Measurements from ENCODE around the gene TNF. TPM values are rescaled to one million over a fixed set of nuclear protein-coding genes. Genes with fewer than 3 reads are reported as not detected.

The TNF gene
- total RNA-seq (under 1 TPM; 0.42 to 0.71 (median 0.53) TPM), polyA plus RNA-seq (0.23 TPM)
- long read RNA-seq, donor 1: 0 reads
- long read RNA-seq, donor 2: 0 reads
- long read RNA-seq, donor 3: 0 reads
- long read RNA-seq, donor 4: 0 reads

DNA sequence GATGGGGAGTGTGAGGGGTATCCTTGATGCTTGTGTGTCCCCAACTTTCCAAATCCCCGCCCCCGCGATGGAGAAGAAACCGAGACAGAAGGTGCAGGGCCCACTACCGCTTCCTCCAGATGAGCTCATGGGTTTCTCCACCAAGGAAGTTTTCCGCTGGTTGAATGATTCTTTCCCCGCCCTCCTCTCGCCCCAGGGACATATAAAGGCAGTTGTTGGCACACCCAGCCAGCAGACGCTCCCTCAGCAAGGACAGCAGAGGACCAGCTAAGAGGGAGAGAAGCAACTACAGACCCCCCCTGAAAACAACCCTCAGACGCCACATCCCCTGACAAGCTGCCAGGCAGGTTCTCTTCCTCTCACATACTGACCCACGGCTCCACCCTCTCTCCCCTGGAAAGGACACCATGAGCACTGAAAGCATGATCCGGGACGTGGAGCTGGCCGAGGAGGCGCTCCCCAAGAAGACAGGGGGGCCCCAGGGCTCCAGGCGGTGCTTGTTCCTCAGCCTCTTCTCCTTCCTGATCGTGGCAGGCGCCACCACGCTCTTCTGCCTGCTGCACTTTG lies at the start of gene TNF:
TNF (plus strand) TSS at position 231 of the 567 bp plus-strand sequence; CDS start at position 408, 177 bp downstream.
- Histone ChIP-seq H3K9me3 (ENCODE audit: control insufficient read depth, low read length) (no peaks in the 10 kb centered on the region), H3K27ac (ENCODE audit: low read length) (peak within 1 kb of the TSS; percentile 22), H3K4me1 (ENCODE audit: control insufficient read depth, insufficient read depth, low read length) (no peaks in the 10 kb centered on the region), H3K27me3 (ENCODE audit: control insufficient read depth, insufficient read depth) (no peaks in the 10 kb centered on the region), H3K4me3 (ENCODE audit: low read length) (peak within 1 kb of the TSS; percentile 34)
- WGBS: 53% methylated on average over 19 of the region's 19 CpGs
- DNase-seq (peak; percentile 46 to 79 (median 71)), ATAC-seq (peak; percentile 32 to 65)
- intact Hi-C loops (cut with DNase I): no loop called here

DNA sequence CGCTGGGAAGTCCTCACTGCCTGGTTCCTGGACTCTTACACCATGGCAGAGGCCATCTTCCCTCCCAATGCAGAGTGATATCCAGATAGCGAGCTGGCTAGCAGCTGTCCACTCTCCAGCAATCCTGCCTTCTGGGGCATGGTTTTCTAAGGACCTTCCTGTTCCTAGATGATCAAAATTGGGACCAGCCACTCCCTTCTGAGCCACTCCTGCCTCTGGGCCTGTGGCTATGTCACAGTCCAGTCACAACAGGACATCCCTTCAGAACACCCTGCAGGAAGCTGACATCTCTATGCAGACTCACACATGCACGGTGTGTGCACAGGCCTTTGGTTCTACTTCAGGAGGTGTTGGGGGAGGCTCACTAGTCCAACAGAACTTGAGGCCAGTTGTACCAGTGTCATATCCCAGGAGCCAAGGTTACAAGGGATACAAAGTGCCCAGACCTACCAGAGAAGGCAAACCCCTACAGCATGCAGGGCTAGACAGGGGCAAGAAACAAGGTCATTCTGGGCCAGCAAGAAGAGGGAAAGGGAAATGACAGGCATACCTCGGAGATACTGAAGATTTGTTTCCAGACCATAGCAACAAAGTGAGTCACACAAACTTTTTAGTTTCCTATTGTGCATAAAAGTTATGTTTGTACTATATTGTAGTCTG lies 49.3 kb upstream of the TNF start:
- Histone ChIP-seq H3K27ac (ENCODE audit: low read length) (no peak overlapping the region), H3K4me1 (ENCODE audit: control insufficient read depth, insufficient read depth, low read length) (no peaks in the 10 kb centered on the region), H3K9me3 (ENCODE audit: control insufficient read depth, low read length) (no peaks in the 10 kb centered on the region), H3K4me3 (ENCODE audit: low read length) (no peak overlapping the region), H3K27me3 (ENCODE audit: control insufficient read depth, insufficient read depth) (no peaks in the 10 kb centered on the region)
- ATAC-seq (peak; percentile 9 to 56), DNase-seq (no peak)
- WGBS: 55% methylated on average over 4 of the region's 4 CpGs
- intact Hi-C loops (cut with DNase I): no loop called here

DNA sequence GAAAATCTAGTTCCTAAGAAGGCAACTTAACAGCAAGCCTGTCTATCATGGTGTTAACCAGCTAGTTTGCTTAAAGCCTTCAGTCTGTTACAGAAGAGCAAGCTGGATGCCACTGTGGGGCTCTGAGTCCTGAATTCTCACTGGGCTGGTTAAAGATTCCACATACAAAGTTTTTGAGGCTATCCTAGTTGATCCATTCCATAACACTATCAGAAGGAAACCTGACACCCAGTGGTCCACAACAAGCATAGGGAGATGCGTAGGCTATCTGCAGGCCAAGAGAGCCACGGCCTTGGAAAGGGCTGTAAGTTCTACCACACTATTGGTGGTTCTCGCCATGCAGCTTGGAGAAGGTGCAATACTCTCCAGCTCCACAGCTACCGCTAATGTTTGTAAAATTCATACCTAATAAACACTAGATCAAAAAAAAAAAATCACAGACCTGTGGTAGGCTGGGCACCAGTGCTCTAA lies 47.0 kb upstream of the TNF start:
- WGBS: 82% methylated on average over 4 of the region's 4 CpGs

DNA sequence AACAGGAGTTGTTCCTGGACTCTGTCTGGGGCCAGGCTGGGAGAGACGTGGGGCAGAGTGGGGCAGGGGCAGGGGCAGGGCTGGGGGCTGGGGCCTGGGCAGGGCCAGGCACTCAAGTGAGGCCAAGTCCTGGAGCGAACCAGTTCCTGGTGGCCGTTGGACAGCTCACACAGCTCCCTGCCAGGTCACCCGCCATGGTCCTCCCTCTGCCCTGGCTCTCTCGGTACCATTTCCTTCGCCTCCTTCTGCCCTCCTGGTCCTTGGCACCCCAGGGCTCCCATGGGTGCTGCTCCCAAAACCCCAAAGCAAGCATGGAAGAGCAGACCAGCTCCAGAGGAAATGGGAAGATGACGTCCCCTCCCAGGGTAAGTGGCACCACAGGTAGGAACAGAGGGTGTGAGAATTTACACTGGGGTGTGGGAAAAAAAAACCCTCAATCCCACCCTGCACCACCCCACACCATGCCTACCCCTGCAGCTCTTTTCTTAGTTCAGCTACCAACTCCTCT lies 46.5 kb upstream of the TNF start, which contains the start of gene MCCD1:
MCCD1 (plus strand) TSS at position 142 of the 508 bp plus-strand sequence; CDS start at position 195, 53 bp downstream.
- DNase-seq: no peak
- no peaks in the 10 kb centered on the region for H3K4me1 ChIP-seq (ENCODE audit: control insufficient read depth, insufficient read depth, low read length)
- no peak within 1 kb of the TSS for H3K27ac ChIP-seq (ENCODE audit: low read length)
- WGBS: 60% methylated on average over 7 of the region's 7 CpGs
- intact Hi-C loops (cut with DNase I): no loop called here
- ATAC-seq: peak; percentile 46 to 49
- no peaks in the 10 kb centered on the region for H3K27me3 ChIP-seq (ENCODE audit: control insufficient read depth, insufficient read depth)
- H3K4me3 ChIP-seq (ENCODE audit: low read length): no peak within 1 kb of the TSS
- no peaks in the 10 kb centered on the region for H3K9me3 ChIP-seq (ENCODE audit: control insufficient read depth, low read length)

More for the DNA sequence above, 47.0 kb upstream of the TNF start:
- DNase-seq: no peak
- Histone ChIP-seq H3K4me3 (ENCODE audit: low read length) (no peak overlapping the region), H3K4me1 (ENCODE audit: control insufficient read depth, insufficient read depth, low read length) (no peaks in the 10 kb centered on the region), H3K27ac (ENCODE audit: low read length) (no peak overlapping the region), H3K9me3 (ENCODE audit: control insufficient read depth, low read length) (no peaks in the 10 kb centered on the region), H3K27me3 (ENCODE audit: control insufficient read depth, insufficient read depth) (no peaks in the 10 kb centered on the region)
- intact Hi-C loops (cut with DNase I): no loop called here
- no peak for ATAC-seq

DNA sequence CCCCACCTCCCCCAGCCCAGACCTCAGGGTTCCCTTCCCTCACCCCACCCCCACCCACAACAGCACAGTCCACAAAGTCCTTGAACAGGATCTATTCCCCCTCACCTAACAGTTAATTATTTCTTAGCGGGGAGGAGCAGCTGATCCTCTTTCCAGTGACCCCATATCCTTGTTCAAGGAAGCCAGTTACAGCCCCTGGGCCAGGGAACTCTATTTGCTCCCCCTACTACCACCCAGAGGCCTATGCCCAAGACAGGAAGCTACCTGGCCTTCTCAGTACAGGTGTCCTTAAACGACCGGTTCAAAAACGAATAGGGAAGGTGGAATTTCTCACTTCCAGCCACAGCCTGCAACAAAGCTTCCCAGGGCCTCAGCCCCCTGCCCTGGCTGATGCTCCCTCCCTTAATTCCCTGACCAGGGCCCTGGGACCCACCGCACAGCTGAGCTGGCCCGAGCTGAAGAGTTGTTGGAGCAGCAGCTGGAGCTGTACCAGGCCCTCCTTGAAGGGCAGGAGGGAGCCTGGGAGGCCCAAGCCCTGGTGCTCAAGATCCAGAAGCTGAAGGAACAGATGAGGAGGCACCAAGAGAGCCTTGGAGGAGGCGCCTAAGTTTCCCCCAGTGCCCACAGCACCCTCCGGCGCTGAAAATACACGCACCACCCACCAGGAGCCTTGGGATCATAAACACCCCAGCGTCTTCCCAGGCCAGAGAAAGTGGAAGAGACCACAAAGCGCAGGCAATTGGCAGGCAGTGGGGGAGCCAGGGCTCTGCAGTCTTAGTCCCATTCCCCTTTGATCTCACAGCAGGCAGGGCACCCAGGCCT lies 45.8 kb upstream of the TNF start:
- H3K27me3 ChIP-seq (ENCODE audit: control insufficient read depth, insufficient read depth): no peaks in the 10 kb centered on the region
- H3K27ac ChIP-seq (ENCODE audit: low read length): no peak overlapping the region
- no peak overlapping the region for H3K4me3 ChIP-seq (ENCODE audit: low read length)
- intact Hi-C loops (cut with DNase I): loop anchor here in 1 of 4 donors (5.0 kb wide), 1 partner anchor 37 kb away; no protein-coding TSS in a partner anchor
- WGBS: 48% methylated on average over 12 of the region's 12 CpGs
- DNase-seq: no peak
- peak; percentile 3 to 17 for ATAC-seq
- no peaks in the 10 kb centered on the region for H3K4me1 ChIP-seq (ENCODE audit: control insufficient read depth, insufficient read depth, low read length)
- H3K9me3 ChIP-seq (ENCODE audit: control insufficient read depth, low read length): no peaks in the 10 kb centered on the region

DNA sequence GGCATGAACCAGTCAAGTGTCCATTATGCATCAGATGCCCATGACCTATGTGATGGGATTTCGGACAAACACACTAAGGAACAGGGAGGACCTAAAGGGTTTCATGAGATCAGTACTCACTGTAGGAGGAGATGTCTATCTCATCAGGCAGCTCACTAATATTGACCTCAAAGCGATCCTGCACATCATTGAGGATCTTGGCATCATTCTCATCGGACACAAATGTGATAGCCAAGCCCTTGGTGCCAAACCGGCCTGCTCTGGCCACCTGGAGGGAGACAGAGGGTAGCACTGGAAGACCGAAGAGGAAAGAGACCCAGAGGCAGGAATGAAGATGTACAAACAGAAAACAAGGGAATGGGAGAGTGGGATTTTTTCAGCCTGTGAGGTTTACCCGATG lies 44.7 kb upstream of the TNF start:
- 59% methylated on average over 6 of the region's 6 CpGs for WGBS
- intact Hi-C loops (cut with DNase I): loop anchor here in 1 of 4 donors (5.0 kb wide), 1 partner anchor 38 kb away; no protein-coding TSS in a partner anchor
- H3K27ac ChIP-seq (ENCODE audit: low read length): no peak overlapping the region
- no peaks in the 10 kb centered on the region for H3K4me1 ChIP-seq (ENCODE audit: control insufficient read depth, insufficient read depth, low read length)
- no peaks in the 10 kb centered on the region for H3K27me3 ChIP-seq (ENCODE audit: control insufficient read depth, insufficient read depth)
- no peaks in the 10 kb centered on the region for H3K9me3 ChIP-seq (ENCODE audit: control insufficient read depth, low read length)
- H3K4me3 ChIP-seq (ENCODE audit: low read length): no peak overlapping the region
- DNase-seq: no peak
- no peak for ATAC-seq

DNA sequence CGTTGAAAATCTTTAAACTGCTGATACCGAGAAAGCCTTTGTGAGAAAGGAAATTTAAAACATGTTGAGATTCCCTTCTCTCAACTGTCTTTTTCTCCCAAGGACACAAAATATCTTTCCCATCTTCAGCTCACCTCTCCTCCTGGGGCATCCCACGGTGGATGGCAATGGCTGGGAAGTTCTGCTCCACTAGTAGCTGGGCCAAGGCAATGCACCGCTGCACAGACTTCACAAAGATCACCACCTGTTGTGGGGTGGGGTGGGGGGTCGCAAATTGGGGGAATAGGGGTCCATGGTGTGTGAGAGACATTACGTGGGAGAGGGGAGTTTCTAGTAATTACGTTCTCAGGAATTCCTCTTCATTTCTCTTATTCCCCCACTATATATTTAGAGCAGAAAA lies 44.2 kb upstream of the TNF start:
- ATAC-seq (no peak), DNase-seq (no peak)
- no peaks in the 10 kb centered on the region for H3K9me3 ChIP-seq (ENCODE audit: control insufficient read depth, low read length)
- no peak overlapping the region for H3K27ac ChIP-seq (ENCODE audit: low read length)
- H3K4me1 ChIP-seq (ENCODE audit: control insufficient read depth, insufficient read depth, low read length): no peaks in the 10 kb centered on the region
- intact Hi-C loops (cut with DNase I): loop anchor here in 1 of 4 donors (5.0 kb wide), 1 partner anchor 39 kb away; no protein-coding TSS in a partner anchor
- no peak overlapping the region for H3K4me3 ChIP-seq (ENCODE audit: low read length)
- no peaks in the 10 kb centered on the region for H3K27me3 ChIP-seq (ENCODE audit: control insufficient read depth, insufficient read depth)
- 86% methylated on average over 7 of the region's 7 CpGs for WGBS

DNA sequence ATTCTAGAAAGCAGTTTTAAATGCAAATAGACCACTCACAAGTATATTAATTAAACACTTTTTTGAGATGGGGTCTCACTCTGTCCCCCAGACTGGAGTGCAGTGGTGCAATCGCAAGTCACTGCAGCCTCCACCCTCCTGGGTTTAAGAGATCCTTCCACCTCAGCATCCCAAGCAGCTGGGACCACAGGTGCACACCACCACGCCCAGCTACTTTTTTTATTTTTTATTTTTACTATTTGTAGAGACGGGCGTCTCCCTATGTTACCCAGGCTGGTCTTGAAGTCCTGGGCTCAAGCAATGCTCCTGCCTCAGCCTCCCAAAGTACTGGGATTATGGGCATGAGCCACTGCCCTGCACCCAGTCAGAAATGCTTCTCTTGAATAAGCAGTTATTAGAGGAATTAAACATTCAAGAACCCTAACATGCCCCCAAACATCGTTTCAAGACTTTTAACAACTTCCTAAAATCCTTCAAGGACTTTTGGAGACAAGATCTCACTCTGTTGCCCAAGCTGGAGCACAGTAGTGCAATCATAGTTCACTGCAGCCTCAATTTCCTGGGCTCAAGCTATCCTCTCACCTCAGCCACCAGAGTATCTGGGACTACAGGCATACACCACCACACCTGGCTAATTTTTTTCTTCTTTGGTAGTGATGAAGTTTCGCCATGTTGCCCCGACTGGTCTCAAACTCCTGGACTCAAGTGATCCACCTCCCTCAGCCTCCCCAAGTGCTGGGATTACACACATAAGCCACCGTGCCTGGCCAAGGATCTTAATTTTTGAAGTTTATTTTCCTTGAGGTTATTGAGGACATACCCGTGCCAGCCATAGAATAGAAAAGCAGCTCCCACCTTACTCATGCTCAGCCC lies 43.4 kb upstream of the TNF start:
- 70% methylated on average over 9 of the region's 9 CpGs for WGBS
- intact Hi-C loops (cut with DNase I): loop anchor here in 1 of 4 donors (5.0 kb wide), 1 partner anchor 40 kb away; no protein-coding TSS in a partner anchor
- no peak overlapping the region for H3K4me3 ChIP-seq (ENCODE audit: low read length)
- H3K9me3 ChIP-seq (ENCODE audit: control insufficient read depth, low read length): no peaks in the 10 kb centered on the region
- ATAC-seq (no peak), DNase-seq (no peak)
- no peaks in the 10 kb centered on the region for H3K27me3 ChIP-seq (ENCODE audit: control insufficient read depth, insufficient read depth)
- H3K4me1 ChIP-seq (ENCODE audit: control insufficient read depth, insufficient read depth, low read length): no peaks in the 10 kb centered on the region
- no peak overlapping the region for H3K27ac ChIP-seq (ENCODE audit: low read length)

DNA sequence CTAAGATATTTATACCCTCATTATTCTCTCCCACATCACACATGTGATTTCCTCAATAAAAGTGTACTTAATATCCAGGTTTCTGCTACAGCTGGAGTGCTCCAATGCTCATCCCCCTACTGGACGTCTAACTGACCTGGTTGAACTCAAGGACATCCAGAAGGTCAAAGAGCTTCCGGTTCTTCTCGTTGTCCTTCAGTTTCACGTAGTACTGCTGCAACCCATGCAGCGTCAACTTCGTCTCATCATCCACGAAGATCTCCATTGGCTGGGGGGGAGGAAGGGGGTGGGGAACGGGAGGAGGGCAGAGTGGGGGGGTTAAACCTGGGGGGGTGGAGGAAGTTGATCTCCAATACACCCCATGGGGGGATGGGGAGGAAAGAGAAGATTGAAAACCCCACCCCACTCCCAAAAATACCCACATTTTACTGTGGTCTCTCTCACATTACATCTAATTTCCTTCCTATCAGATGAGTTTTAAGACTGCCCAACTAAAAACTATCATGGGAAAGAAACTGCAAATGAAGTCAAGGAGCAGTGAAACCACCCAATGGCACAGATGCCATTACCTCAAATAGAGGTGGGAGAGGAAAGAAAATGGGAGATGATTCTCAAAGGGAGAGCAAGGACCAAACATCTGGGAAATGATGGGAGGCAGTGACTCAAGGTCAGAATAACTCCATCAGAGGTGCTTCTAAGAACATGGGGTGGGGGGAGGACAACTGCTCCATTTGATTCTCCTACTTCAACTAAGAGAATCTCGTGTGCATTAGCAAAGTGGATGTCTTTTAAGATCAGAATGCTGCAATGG lies 42.5 kb upstream of the TNF start:
- DNase-seq (no peak), ATAC-seq (no peak)
- Histone ChIP-seq H3K27me3 (ENCODE audit: control insufficient read depth, insufficient read depth) (no peaks in the 10 kb centered on the region), H3K27ac (ENCODE audit: low read length) (no peak overlapping the region), H3K4me3 (ENCODE audit: low read length) (no peak overlapping the region), H3K9me3 (ENCODE audit: control insufficient read depth, low read length) (no peaks in the 10 kb centered on the region), H3K4me1 (ENCODE audit: control insufficient read depth, insufficient read depth, low read length) (no peaks in the 10 kb centered on the region)
- WGBS: 48% methylated on average over 9 of the region's 9 CpGs
- intact Hi-C loops (cut with DNase I): loop anchor here in 1 of 4 donors (5.0 kb wide), 1 partner anchor 41 kb away; no protein-coding TSS in a partner anchor
